KMS-11 (cell line): Measurements from ENCODE around the gene ARID1B.

Experiments
- H2AFZ ChIP-seq: fragments of 200-600 bp; sonication (generic); 2 replicates; pipeline ENCODE4 v1.6.1; 2016; ENCODE audit warnings: antibody characterized with exemption, mixed run types, low read depth
- H3K27ac ChIP-seq: fragments of 200-600 bp; sonication (generic); 2 replicates; pipeline ENCODE4 v1.6.1; 2016; ENCODE audit warnings: mild to moderate bottlenecking, mixed run types
- H3K27me3 ChIP-seq: fragments of 200-600 bp; sonication (generic); 2 replicates; pipeline ENCODE4 v1.6.1; 2017; ENCODE audit warnings: mild to moderate bottlenecking, low read depth, mixed run types, moderate library complexity; ENCODE audit not compliant: insufficient read depth
- H3K36me3 ChIP-seq: fragments of 200-600 bp; sonication (generic); 2 replicates; pipeline ENCODE4 v1.6.1; 2017; ENCODE audit warnings: mild to moderate bottlenecking, mixed run types; ENCODE audit not compliant: insufficient read depth
- H3K4me1 ChIP-seq: fragments of 200-600 bp; sonication (generic); 2 replicates; pipeline ENCODE4 v1.6.1; 2016; ENCODE audit warnings: mild to moderate bottlenecking, low read depth, mixed run types; ENCODE audit not compliant: poor library complexity, severe bottlenecking
- H3K4me2 ChIP-seq: fragments of 200-600 bp; sonication (generic); 2 replicates; pipeline ENCODE4 v1.7.0; 2016; ENCODE audit warnings: mild to moderate bottlenecking, mixed run types
- H3K4me3 ChIP-seq: fragments of 200-600 bp; sonication (generic); IDR thresholded peaks from 2 replicates; pipeline ENCODE4 v1.6.1; 2017; ENCODE audit warnings: low read depth, low read length, mixed read lengths; ENCODE audit not compliant: insufficient read depth
- H3K79me2 ChIP-seq: fragments of 200-600 bp; sonication (generic); 2 replicates; pipeline ENCODE4 v1.6.1; 2016; ENCODE audit warnings: low read depth, mixed run types; ENCODE audit not compliant: insufficient read depth
- H3K9ac ChIP-seq: fragments of 200-600 bp; sonication (generic); 2 replicates; pipeline ENCODE4 v1.6.1; 2016; ENCODE audit warnings: mild to moderate bottlenecking, mixed run types
- H4K20me1 ChIP-seq: fragments of 200-600 bp; sonication (generic); 2 replicates; pipeline ENCODE4 v1.6.1; 2016; ENCODE audit warnings: mild to moderate bottlenecking, mixed run types; ENCODE audit not compliant: insufficient read depth
- CTCF ChIP-seq: fragments of 200-600 bp; sonication (generic); conservative IDR thresholded peaks from 2 replicates; pipeline ENCODE4 v1.6.1; 2017; ENCODE audit warnings: low read depth, mild to moderate bottlenecking, antibody characterized with exemption, low read length, moderate library complexity, mixed read lengths

Gene ARID1B

GRCh38 chr6:157221049-157221816, 444.1 kb downstream of the ARID1B start:
- H3K4me2 ChIP-seq, result peak overlapping the region; percentile 100
- no peak overlapping the region for H3K27ac ChIP-seq
- no peaks in the 10 kb centered on the region for H3K36me3 ChIP-seq
- H4K20me1 ChIP-seq, result no peaks in the 10 kb centered on the region
- peak overlapping the region; percentile 94 for H2AFZ ChIP-seq
- H3K4me1 ChIP-seq, result peaks cover 7% of the 10 kb centered on the region
- no peaks in the 10 kb centered on the region for H3K79me2 ChIP-seq
- H3K27me3 ChIP-seq, result no peaks in the 10 kb centered on the region
- no peak for TF ChIP-seq CTCF
- peak overlapping the region; percentile 54; the same call in 1 of the 2 replicates for H3K9ac ChIP-seq
- H3K4me3 ChIP-seq, result no peak overlapping the region

GRCh38 chr6:157221817-157222175, 444.6 kb downstream of the ARID1B start:
- H2AFZ ChIP-seq, result peak overlapping the region; percentile 94; the same call in 1 of the 2 replicates
- no peak overlapping the region for H3K9ac ChIP-seq

GRCh38 chr6:157222201-157222981, 445.2 kb downstream of the ARID1B start:
- H3K9ac ChIP-seq, result no peak overlapping the region
- H3K4me1 ChIP-seq, result peaks cover 7% of the 10 kb centered on the region
- H4K20me1 ChIP-seq, result no peaks in the 10 kb centered on the region
- no peak overlapping the region for H3K27ac ChIP-seq
- H3K27me3 ChIP-seq, result no peaks in the 10 kb centered on the region
- no peaks in the 10 kb centered on the region for H3K36me3 ChIP-seq
- TF ChIP-seq CTCF, result no peak
- no peak overlapping the region for H3K4me3 ChIP-seq
- no peaks in the 10 kb centered on the region for H3K79me2 ChIP-seq
- no peak overlapping the region for H2AFZ ChIP-seq
- no peak overlapping the region for H3K4me2 ChIP-seq

More at GRCh38 chr6:157221817-157222175, 444.6 kb downstream of the ARID1B start:
- H3K4me1 ChIP-seq, result peaks cover 7% of the 10 kb centered on the region
- no peak for TF ChIP-seq CTCF
- H3K79me2 ChIP-seq, result no peaks in the 10 kb centered on the region
- H4K20me1 ChIP-seq, result no peaks in the 10 kb centered on the region
- H3K27ac ChIP-seq, result no peak overlapping the region
- H3K4me3 ChIP-seq, result no peak overlapping the region
- no peaks in the 10 kb centered on the region for H3K27me3 ChIP-seq
- no peaks in the 10 kb centered on the region for H3K36me3 ChIP-seq
- no peak overlapping the region for H3K4me2 ChIP-seq

- no peak overlapping the region for H3K4me2 ChIP-seq
- peaks cover 10% of the 10 kb centered on the region for H3K4me1 ChIP-seq
- H3K27ac ChIP-seq, result no peak overlapping the region
- no peak overlapping the region for H2AFZ ChIP-seq
- H4K20me1 ChIP-seq, result no peaks in the 10 kb centered on the region
- no peak overlapping the region for H3K9ac ChIP-seq
- H3K4me3 ChIP-seq, result no peak overlapping the region
- no peak for TF ChIP-seq CTCF
- H3K36me3 ChIP-seq, result no peaks in the 10 kb centered on the region
- H3K79me2 ChIP-seq, result no peaks in the 10 kb centered on the region
- H3K27me3 ChIP-seq, result no peaks in the 10 kb centered on the region
Measured at GRCh38 chr6:157223021-157223430, 445.8 kb downstream of the ARID1B start.
